ENCODE results near the gene ADNP. TPM values are rescaled to one million over a fixed set of nuclear protein-coding genes. Genes with fewer than 3 reads are reported as not detected.
"Not testable (repeated sequence)": the region's sequence is repeated elsewhere in the genome, so short reads cannot be mapped to it uniquely, and the experiment has no call there.

The ADNP gene
- total and polyA plus RNA-seq, 7 donors = 13.3 to 40.1 (median 34.2) TPM

DNA sequence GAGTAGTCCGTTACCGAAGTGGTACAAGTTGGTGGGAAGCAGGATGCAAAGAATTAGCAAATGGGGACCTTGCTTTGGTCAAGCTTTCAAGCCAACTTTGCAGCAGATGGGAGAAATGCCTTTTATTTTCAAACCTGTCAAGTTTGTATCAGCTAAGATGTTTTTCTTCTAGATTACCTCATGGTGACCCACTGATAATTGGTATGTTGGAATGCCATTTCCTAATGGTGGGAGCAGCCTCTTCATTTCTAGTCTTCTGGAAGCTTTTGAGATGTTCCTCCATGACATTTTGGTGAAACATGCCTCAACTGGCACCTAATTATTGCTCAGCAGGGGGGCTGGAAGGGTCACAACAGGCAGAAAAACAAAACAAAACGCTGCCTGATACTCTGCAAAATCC is 43.7 kb downstream of the ADNP start:
- DNase-seq (no peak), ATAC-seq (no peak)
- 84 to 92% (median 90%) methylated on average over 3 of the region's 3 CpGs for WGBS, 3 donors
- no peak overlapping the region for H3K27ac ChIP-seq
- intact Hi-C loops (cut with DNase I) = no loop called here
- H3K9me3 ChIP-seq = no peaks in the 10 kb centered on the region
- TF ChIP-seq, protein P1, sequence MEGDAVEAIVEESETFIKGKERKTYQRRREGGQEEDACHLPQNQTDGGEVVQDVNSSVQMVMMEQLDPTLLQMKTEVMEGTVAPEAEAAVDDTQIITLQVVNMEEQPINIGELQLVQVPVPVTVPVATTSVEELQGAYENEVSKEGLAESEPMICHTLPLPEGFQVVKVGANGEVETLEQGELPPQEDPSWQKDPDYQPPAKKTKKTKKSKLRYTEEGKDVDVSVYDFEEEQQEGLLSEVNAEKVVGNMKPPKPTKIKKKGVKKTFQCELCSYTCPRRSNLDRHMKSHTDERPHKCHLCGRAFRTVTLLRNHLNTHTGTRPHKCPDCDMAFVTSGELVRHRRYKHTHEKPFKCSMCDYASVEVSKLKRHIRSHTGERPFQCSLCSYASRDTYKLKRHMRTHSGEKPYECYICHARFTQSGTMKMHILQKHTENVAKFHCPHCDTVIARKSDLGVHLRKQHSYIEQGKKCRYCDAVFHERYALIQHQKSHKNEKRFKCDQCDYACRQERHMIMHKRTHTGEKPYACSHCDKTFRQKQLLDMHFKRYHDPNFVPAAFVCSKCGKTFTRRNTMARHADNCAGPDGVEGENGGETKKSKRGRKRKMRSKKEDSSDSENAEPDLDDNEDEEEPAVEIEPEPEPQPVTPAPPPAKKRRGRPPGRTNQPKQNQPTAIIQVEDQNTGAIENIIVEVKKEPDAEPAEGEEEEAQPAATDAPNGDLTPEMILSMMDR (IDR thresholded peaks at IDR 0.05) = no peak
- H3K36me3 ChIP-seq (ENCODE audit: insufficient read depth in 1 of 2, low read depth in 1 of 2) = peaks cover 12 to 46% of the 10 kb centered on the region in 2 donors
- no peaks in the 10 kb centered on the region for H3K27me3 ChIP-seq (ENCODE audit: insufficient read depth in 3 of 3, low read length in 2 of 3)
- H3K4me3 ChIP-seq = no peak overlapping the region
- no peaks in the 10 kb centered on the region for H3K4me1 ChIP-seq

DNA sequence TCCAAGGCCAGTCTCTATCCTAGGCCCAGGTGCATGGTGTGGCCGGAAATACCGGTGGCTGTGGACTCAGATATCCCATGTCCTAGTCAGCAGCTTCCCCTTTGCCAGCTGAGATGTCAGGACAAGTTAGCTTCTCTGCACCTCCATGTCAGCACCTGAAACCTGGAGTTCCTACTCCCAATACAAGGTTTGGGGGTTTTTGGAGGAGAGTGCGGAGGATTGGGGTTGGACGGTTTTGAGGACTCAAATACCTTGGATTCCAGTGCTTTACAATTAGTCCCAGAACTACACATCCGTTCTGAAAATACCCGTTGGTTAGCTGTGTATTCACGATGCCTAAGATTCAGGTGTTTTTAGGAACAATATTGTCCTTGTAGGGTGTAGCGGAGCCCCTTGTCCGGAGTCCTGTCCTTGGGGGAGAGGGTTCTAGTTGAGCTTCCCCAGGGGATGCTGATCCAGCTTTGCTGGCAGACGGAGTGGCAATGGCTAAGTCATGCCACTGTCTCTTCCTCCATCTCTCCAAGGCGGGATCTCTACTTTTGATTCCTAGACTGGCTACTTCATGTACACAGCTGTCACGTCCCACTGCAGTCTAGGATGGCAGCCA is 45.0 kb downstream of the ADNP start:
- H3K4me3 ChIP-seq = no peak overlapping the region
- H3K9me3 ChIP-seq = no peaks in the 10 kb centered on the region
- WGBS, 3 donors = 71 to 78% (median 75%) methylated on average over 12 of the region's 12 CpGs
- H3K27me3 ChIP-seq (ENCODE audit: insufficient read depth in 3 of 3, low read length in 2 of 3) = no peaks in the 10 kb centered on the region
- intact Hi-C loops (cut with DNase I) = no loop called here
- H3K36me3 ChIP-seq (ENCODE audit: insufficient read depth in 1 of 2, low read depth in 1 of 2) = peaks cover under 1 to 33% of the 10 kb centered on the region in 2 donors
- no peak overlapping the region for H3K27ac ChIP-seq
- ATAC-seq (peak in 2 of 4 donors; percentile 5 to 23), DNase-seq (no peak)
- H3K4me1 ChIP-seq = no peaks in the 10 kb centered on the region
- TF ChIP-seq, protein P1 (IDR thresholded peaks at IDR 0.05) = no peak

DNA sequence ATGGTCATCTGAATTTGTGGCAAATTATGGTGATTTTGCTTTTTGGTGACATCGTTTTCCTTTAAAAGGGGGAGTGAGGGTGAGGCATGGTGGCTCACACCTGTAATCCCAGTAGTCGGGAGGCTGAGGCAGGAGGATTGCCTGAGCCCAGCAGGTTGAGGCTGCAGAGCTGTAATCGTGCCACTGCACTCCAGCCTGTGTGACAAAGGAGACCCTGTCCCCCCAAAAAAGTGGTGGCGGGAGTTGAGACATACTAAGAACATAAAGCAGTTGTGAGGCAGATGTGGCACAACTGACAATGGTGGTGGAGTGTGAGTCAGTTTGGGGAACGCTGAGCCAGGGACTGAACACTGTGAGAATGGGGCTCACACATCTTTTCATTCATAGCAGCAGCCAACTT is 45.5 kb downstream of the ADNP start:
- Histone ChIP-seq H3K27me3 (ENCODE audit: insufficient read depth in 3 of 3, low read length in 2 of 3) (no peaks in the 10 kb centered on the region), H3K27ac (no peak overlapping the region), H3K4me1 (no peaks in the 10 kb centered on the region), H3K4me3 (no peak overlapping the region), H3K9me3 (no peaks in the 10 kb centered on the region), H3K36me3 (ENCODE audit: insufficient read depth in 1 of 2, low read depth in 1 of 2) (peaks cover 0 to 28% of the 10 kb centered on the region in 2 donors)
- 88 to 90% (median 89%) methylated on average over 5 of the region's 5 CpGs for WGBS, 3 donors
- TF ChIP-seq, protein P1 (IDR thresholded peaks at IDR 0.05) = no peak
- peak in 1 of 4 donors; percentile 14 for ATAC-seq
- no peak for DNase-seq
- intact Hi-C loops (cut with DNase I) = no loop called here

DNA sequence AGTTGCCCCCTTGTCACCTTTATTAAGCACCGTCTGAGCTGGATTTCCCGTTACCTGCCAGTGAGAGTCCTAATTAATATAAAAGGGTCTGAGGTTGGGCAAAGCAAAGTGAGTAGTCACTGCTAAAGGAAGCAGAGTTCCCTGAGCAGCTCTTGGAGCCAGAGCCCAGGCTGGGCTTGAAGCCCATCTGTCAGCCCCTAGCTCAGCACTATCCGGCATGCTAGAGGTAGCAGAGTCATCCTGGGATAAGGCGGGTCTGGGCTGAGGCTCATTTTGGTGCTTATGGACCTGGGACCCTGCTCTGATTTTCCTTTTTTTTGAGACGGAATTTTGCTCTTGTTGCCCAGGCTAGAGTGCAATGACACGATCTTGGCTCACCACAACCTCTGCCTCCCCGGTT is 46.2 kb downstream of the ADNP start:
- Histone ChIP-seq H3K36me3 (ENCODE audit: insufficient read depth in 1 of 2, low read depth in 1 of 2) (peaks cover 0 to 22% of the 10 kb centered on the region in 2 donors), H3K4me1 (no peaks in the 10 kb centered on the region), H3K9me3 (no peaks in the 10 kb centered on the region), H3K4me3 (no peak overlapping the region), H3K27ac (no peak overlapping the region), H3K27me3 (ENCODE audit: insufficient read depth in 3 of 3, low read length in 2 of 3) (no peaks in the 10 kb centered on the region)
- intact Hi-C loops (cut with DNase I) = no loop called here
- DNase-seq (no peak), ATAC-seq (no peak)
- TF ChIP-seq, protein P1 (IDR thresholded peaks at IDR 0.05) = no peak
- WGBS, 3 donors = 71 to 80% (median 76%) methylated on average over 7 of the region's 7 CpGs

DNA sequence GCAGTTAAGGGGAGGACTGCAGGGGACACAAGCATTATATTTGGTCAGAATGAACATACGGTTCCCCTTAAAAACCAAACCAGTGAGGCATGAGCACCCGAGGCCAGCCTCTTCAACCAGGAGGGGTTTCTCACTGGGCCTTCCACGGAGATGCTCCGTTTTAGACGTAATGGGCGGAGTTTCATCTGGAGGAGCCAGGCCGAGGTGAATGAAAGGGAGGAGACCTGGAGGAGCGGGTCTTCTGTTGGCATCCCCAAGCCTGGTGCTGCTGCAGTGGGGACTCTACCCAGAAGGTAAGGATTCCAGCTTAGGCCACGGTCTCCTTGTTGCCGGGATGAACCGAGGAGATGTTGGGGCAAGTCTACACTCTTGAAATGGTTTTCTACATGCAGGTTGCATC is 47.4 kb downstream of the ADNP start:
- TF ChIP-seq, protein P1 (IDR thresholded peaks at IDR 0.05) = no peak
- peaks cover 0 to 11% of the 10 kb centered on the region in 2 donors for H3K36me3 ChIP-seq (ENCODE audit: insufficient read depth in 1 of 2, low read depth in 1 of 2)
- H3K4me1 ChIP-seq = no peaks in the 10 kb centered on the region
- no peaks in the 10 kb centered on the region for H3K27me3 ChIP-seq (ENCODE audit: insufficient read depth in 3 of 3, low read length in 2 of 3)
- 82 to 85% (median 83%) methylated on average over 11 of the region's 11 CpGs for WGBS, 3 donors
- DNase-seq (no peak), ATAC-seq (no peak)
- intact Hi-C loops (cut with DNase I) = no loop called here
- no peak overlapping the region for H3K4me3 ChIP-seq
- no peak overlapping the region for H3K27ac ChIP-seq
- H3K9me3 ChIP-seq = no peaks in the 10 kb centered on the region

DNA sequence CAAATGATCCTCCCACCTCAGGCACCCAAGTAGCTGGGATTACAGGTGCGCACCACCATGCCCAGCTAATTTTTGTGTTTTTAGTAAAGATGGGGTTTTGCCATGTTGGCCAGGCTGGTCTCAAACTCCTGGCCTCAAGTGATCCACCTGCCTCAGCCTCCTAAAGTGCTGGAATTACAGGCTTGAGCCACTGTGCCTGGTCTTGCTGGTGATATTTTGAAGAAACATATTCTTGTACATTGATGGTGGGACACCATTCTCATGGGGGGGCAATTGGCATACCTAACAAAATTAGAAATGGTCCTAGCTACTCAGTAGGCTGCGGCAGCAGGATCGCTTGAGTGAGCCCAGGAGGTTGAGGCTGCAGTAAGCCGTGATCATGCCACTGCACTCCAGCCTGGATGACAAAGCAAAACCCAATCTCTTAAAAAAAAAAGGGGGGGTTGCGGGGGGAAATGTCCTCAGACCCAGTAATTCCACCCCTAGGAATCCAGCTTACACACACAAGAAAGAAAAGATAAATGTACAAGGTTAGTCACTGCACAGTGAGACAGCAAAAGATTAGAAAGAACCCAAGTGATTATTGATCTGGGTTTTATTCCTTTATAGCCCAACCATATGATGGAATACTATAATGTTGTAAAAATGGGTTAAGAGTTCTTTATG is 49.3 kb downstream of the ADNP start:
- DNase-seq; H3K4me1 ChIP-seq; intact Hi-C loops (cut with DNase I); H3K4me3 ChIP-seq; H3K27ac ChIP-seq; H3K36me3 ChIP-seq (ENCODE audit: insufficient read depth in 1 of 2, low read depth in 1 of 2); H3K27me3 ChIP-seq (ENCODE audit: insufficient read depth in 3 of 3, low read length in 2 of 3); H3K9me3 ChIP-seq: not testable (repeated sequence)
- WGBS, 3 donors = 88 to 95% (median 93%) methylated on average over 5 of the region's 5 CpGs
- peak in 1 of 4 donors; percentile 21 for ATAC-seq
